ENCODE results near the gene UMODL1.

UMODL1 gene

GRCh38 chr21:42080788-42081083, 9.6 kb downstream of the UMODL1 start:
- DNase-seq = no peak

GRCh38 chr21:42081138-42081537, 10.0 kb downstream of the UMODL1 start:
- DNase-seq = no peak

- no peak for DNase-seq
Measured at GRCh38 chr21:42081931-42082381, 10.8 kb downstream of the UMODL1 start.

- DNase-seq = no peak
Measured at GRCh38 chr21:42082501-42083360, 11.6 kb downstream of the UMODL1 start.

GRCh38 chr21:42083361-42083690, 12.2 kb downstream of the UMODL1 start:
- DNase-seq = no peak

GRCh38 chr21:42084079-42084478, 13.0 kb downstream of the UMODL1 start:
- DNase-seq = no peak

- no peak for DNase-seq
Measured at GRCh38 chr21:42085246-42086077, 14.3 kb downstream of the UMODL1 start.

- no peak for DNase-seq
Measured at GRCh38 chr21:42086969-42087368, 15.9 kb downstream of the UMODL1 start.

GRCh38 chr21:42088148-42088547, 17.0 kb downstream of the UMODL1 start:
- DNase-seq = no peak

- no peak for DNase-seq
Measured at GRCh38 chr21:42088658-42089057, 17.5 kb downstream of the UMODL1 start.

GRCh38 chr21:42089093-42089631, 18.0 kb downstream of the UMODL1 start:
- DNase-seq = no peak

- no peak for DNase-seq
Measured at GRCh38 chr21:42089665-42090310, 18.7 kb downstream of the UMODL1 start.

- DNase-seq = no peak
Measured at GRCh38 chr21:42091899-42092508, 20.9 kb downstream of the UMODL1 start.

- no peak for DNase-seq
Measured at GRCh38 chr21:42092771-42093170, 21.7 kb downstream of the UMODL1 start.

GRCh38 chr21:42093186-42093585, 22.1 kb downstream of the UMODL1 start:
- DNase-seq = no peak

GRCh38 chr21:42093991-42094421, 22.9 kb downstream of the UMODL1 start:
- no peak for DNase-seq

GRCh38 chr21:42094811-42095210, 23.7 kb downstream of the UMODL1 start:
- no peak for DNase-seq

GRCh38 chr21:42095581-42095980, 24.5 kb downstream of the UMODL1 start:
- DNase-seq = no peak

GRCh38 chr21:42096566-42096965, 25.4 kb downstream of the UMODL1 start:
- DNase-seq = no peak

- DNase-seq = no peak
Measured at GRCh38 chr21:42097274-42097673, 26.2 kb downstream of the UMODL1 start.

- no peak for DNase-seq
Measured at GRCh38 chr21:42097860-42098454, 26.8 kb downstream of the UMODL1 start.

- no peak for DNase-seq
Measured at GRCh38 chr21:42098957-42099505, 27.9 kb downstream of the UMODL1 start.

Measured in activated naive CD4-positive, alpha-beta T cell (primary cell).